ENCODE results near the gene TYRP1.

The TYRP1 gene

GRCh38 chr9:12696931-12697622, 3.9 kb downstream of the TYRP1 start:
- in situ Hi-C loops (cut with MboI; ENCODE audit: low sequenced_read_pairs): no loop called here

GRCh38 chr9:12697719-12698118, 4.5 kb downstream of the TYRP1 start:
- in situ Hi-C loops (cut with MboI; ENCODE audit: low sequenced_read_pairs): no loop called here

GRCh38 chr9:12698266-12698665, 5.1 kb downstream of the TYRP1 start:
- in situ Hi-C loops (cut with MboI; ENCODE audit: low sequenced_read_pairs): no loop called here

- in situ Hi-C loops (cut with MboI; ENCODE audit: low sequenced_read_pairs): no loop called here
These were observed 5.8 kb downstream of the TYRP1 start for GRCh38 chr9:12698986-12699385.

- in situ Hi-C loops (cut with MboI; ENCODE audit: low sequenced_read_pairs): no loop called here
These were observed 6.3 kb downstream of the TYRP1 start for GRCh38 chr9:12699529-12699928.

- in situ Hi-C loops (cut with MboI; ENCODE audit: low sequenced_read_pairs): no loop called here
These were observed 7.9 kb downstream of the TYRP1 start for GRCh38 chr9:12701126-12701525.

- in situ Hi-C loops (cut with MboI; ENCODE audit: low sequenced_read_pairs): no loop called here
These were observed 9.1 kb downstream of the TYRP1 start for GRCh38 chr9:12702160-12702758.

- in situ Hi-C loops (cut with MboI; ENCODE audit: low sequenced_read_pairs): no loop called here
These were observed 10.8 kb downstream of the TYRP1 start for GRCh38 chr9:12703996-12704395.

GRCh38 chr9:12705738-12706391, 12.7 kb downstream of the TYRP1 start:
- in situ Hi-C loops (cut with MboI; ENCODE audit: low sequenced_read_pairs): no loop called here

GRCh38 chr9:12708562-12709298, 15.5 kb downstream of the TYRP1 start:
- in situ Hi-C loops (cut with MboI; ENCODE audit: low sequenced_read_pairs): no loop called here

- in situ Hi-C loops (cut with MboI; ENCODE audit: low sequenced_read_pairs): no loop called here
These were observed 19.3 kb downstream of the TYRP1 start for GRCh38 chr9:12712532-12712931.

- in situ Hi-C loops (cut with MboI; ENCODE audit: low sequenced_read_pairs): no loop called here
These were observed 22.1 kb downstream of the TYRP1 start for GRCh38 chr9:12715268-12715667.

GRCh38 chr9:12716823-12717600, 23.8 kb downstream of the TYRP1 start:
- in situ Hi-C loops (cut with MboI; ENCODE audit: low sequenced_read_pairs): no loop called here

GRCh38 chr9:12717907-12718306, 24.7 kb downstream of the TYRP1 start:
- in situ Hi-C loops (cut with MboI; ENCODE audit: low sequenced_read_pairs): no loop called here

GRCh38 chr9:12718482-12719026, 25.4 kb downstream of the TYRP1 start:
- in situ Hi-C loops (cut with MboI; ENCODE audit: low sequenced_read_pairs): no loop called here

GRCh38 chr9:12719431-12719830, 26.2 kb downstream of the TYRP1 start:
- in situ Hi-C loops (cut with MboI; ENCODE audit: low sequenced_read_pairs): no loop called here

GRCh38 chr9:12720551-12720950, 27.4 kb downstream of the TYRP1 start:
- in situ Hi-C loops (cut with MboI; ENCODE audit: low sequenced_read_pairs): no loop called here

- in situ Hi-C loops (cut with MboI; ENCODE audit: low sequenced_read_pairs): no loop called here
These were observed 28.9 kb downstream of the TYRP1 start for GRCh38 chr9:12722131-12722530.

GRCh38 chr9:12723409-12724028, 30.3 kb downstream of the TYRP1 start:
- in situ Hi-C loops (cut with MboI; ENCODE audit: low sequenced_read_pairs): no loop called here

GRCh38 chr9:12726795-12727194, 33.6 kb downstream of the TYRP1 start:
- in situ Hi-C loops (cut with MboI; ENCODE audit: low sequenced_read_pairs): no loop called here

All from HL-60/S4 (cell line).